ENCODE results near the gene KRT9. TPM values are rescaled to one million over a fixed set of nuclear protein-coding genes. Genes with fewer than 3 reads are reported as not detected.

Gene KRT9
- total and polyA plus RNA-seq, 12 donors, result 0.14 to 2.1 (median 0.46) TPM; not detected in 8

GRCh38 chr17:41567317-41567716, 4.5 kb downstream of the KRT9 start:
- H3K27ac ChIP-seq, result no peak overlapping the region
- no peak overlapping the region for H3K4me3 ChIP-seq
- 77 to 82% (median 80%) methylated on average over 6 of the region's 6 CpGs for whole genome bisulfite sequencing, 4 donors
- no peaks in the 10 kb centered on the region for H3K4me1 ChIP-seq (replicated peaks in 1 of 2)
- TF ChIP-seq CTCF (IDR thresholded peaks at IDR 0.05) (no peak), POLR2A (IDR thresholded peaks at IDR 0.05) (no peak)
- H3K27me3 ChIP-seq, result no peaks in the 10 kb centered on the region
- no peaks in the 10 kb centered on the region for H3K36me3 ChIP-seq (replicated peaks in 1 of 2)
- intact Hi-C loops (cut with DNase I), result no loop called here
- DNase-seq, result no peak
- H3K9me3 ChIP-seq (replicated peaks in 1 of 3), result no peaks in the 10 kb centered on the region

- DNase-seq, result no peak
- Histone ChIP-seq H3K4me1 (replicated peaks in 1 of 2) (no peaks in the 10 kb centered on the region), H3K27me3 (no peaks in the 10 kb centered on the region), H3K27ac (no peak overlapping the region), H3K4me3 (no peak overlapping the region), H3K36me3 (replicated peaks in 1 of 2) (no peaks in the 10 kb centered on the region), H3K9me3 (replicated peaks in 1 of 3) (no peaks in the 10 kb centered on the region)
- TF ChIP-seq POLR2A (IDR thresholded peaks at IDR 0.05) (no peak), CTCF (IDR thresholded peaks at IDR 0.05) (no peak)
- intact Hi-C loops (cut with DNase I), result no loop called here
These were observed 6.5 kb downstream of the KRT9 start for GRCh38 chr17:41565338-41565737.

GRCh38 chr17:41563607-41564170, 8.2 kb downstream of the KRT9 start:
- H3K9me3 ChIP-seq (replicated peaks in 1 of 3), result no peaks in the 10 kb centered on the region
- TF ChIP-seq CTCF (IDR thresholded peaks at IDR 0.05) (no peak), POLR2A (IDR thresholded peaks at IDR 0.05) (no peak)
- H3K36me3 ChIP-seq (replicated peaks in 1 of 2), result no peaks in the 10 kb centered on the region
- H3K4me3 ChIP-seq, result no peak overlapping the region
- no peak for DNase-seq
- H3K27me3 ChIP-seq, result peaks cover 8% of the 10 kb centered on the region
- H3K4me1 ChIP-seq (replicated peaks in 1 of 2), result no peaks in the 10 kb centered on the region
- H3K27ac ChIP-seq, result no peak overlapping the region
- intact Hi-C loops (cut with DNase I), result no loop called here
- WGBS, 4 donors, result 39 to 48% (median 41%) methylated on average over 3 of the region's 3 CpGs

- Histone ChIP-seq H3K27me3 (peaks cover 8% of the 10 kb centered on the region), H3K4me3 (no peak overlapping the region), H3K27ac (no peak overlapping the region), H3K36me3 (replicated peaks in 1 of 2) (no peaks in the 10 kb centered on the region), H3K4me1 (replicated peaks in 1 of 2) (no peaks in the 10 kb centered on the region), H3K9me3 (replicated peaks in 1 of 3) (no peaks in the 10 kb centered on the region)
- DNase-seq, result no peak
- 70 to 80% (median 75%) methylated on average over 6 of the region's 6 CpGs for WGBS, 4 donors
- no peak for TF ChIP-seq POLR2A (IDR thresholded peaks at IDR 0.05)
- TF ChIP-seq CTCF (IDR thresholded peaks at IDR 0.05), result no peak
- intact Hi-C loops (cut with DNase I), result no loop called here
These were observed 10.3 kb downstream of the KRT9 start for GRCh38 chr17:41561554-41561953.

Data from adrenal gland (tissue), 12 donors.